Large intestine (tissue), 3 donors: Measurements from ENCODE around the gene SMYD4. TPM values are rescaled to one million over a fixed set of nuclear protein-coding genes. Genes with fewer than 3 reads are reported as not detected.
"Not testable (repeated sequence)": the region's sequence is repeated elsewhere in the genome, so short reads cannot be mapped to it uniquely, and the experiment has no call there.

Source experiments
- DNase-seq, 2 donors: peaks; one replicate each; pipeline versions ENCODE4 v3.0.0 to v3.0.0-alpha.2; 2013
- H3K27ac ChIP-seq: one replicate; pipeline ENCODE4 v1.5.1; 2013; ENCODE audit warnings: low read length
- H3K27me3 ChIP-seq: 2 replicates; pipeline ENCODE4 v1.6.1; 2013; ENCODE audit warnings: low read length; ENCODE audit not compliant: control insufficient read depth, insufficient read depth
- H3K36me3 ChIP-seq: 2 replicates; pipeline ENCODE4 v1.6.1; 2013; ENCODE audit warnings: low read length; ENCODE audit not compliant: control insufficient read depth, insufficient read depth
- H3K4me1 ChIP-seq: one replicate; pipeline ENCODE4 v1.6.1; 2013; ENCODE audit warnings: low read length; ENCODE audit not compliant: control insufficient read depth, insufficient read depth
- H3K4me3 ChIP-seq: one replicate; pipeline ENCODE4 v1.5.1; 2013; ENCODE audit warnings: low read length
- H3K9me3 ChIP-seq: one replicate; pipeline ENCODE4 v1.6.1; 2013; ENCODE audit warnings: mild to moderate bottlenecking, low read depth, low read length, moderate library complexity; ENCODE audit not compliant: control insufficient read depth
- WGBS: methylation state at CpG from one replicate; pipeline ENCODE4 v1.1.5; 2013; ENCODE audit warnings: low lambda C conversion rate; ENCODE audit not compliant: insufficient coverage; 5-methylcytosine and 5-hydroxymethylcytosine counted together
- polyA plus RNA-seq: library from polyadenylated mRNA; unstranded; fragments of 120-200 nt; gene quantifications from one replicate; pipeline ENCODE4 v1.2.1, GENCODE V29; 2013

The SMYD4 gene
- polyA plus RNA-seq, 1 donor: 15.4 TPM

- H3K27ac ChIP-seq: no peak overlapping the region
- no peak overlapping the region for H3K4me3 ChIP-seq
- H3K36me3 ChIP-seq: peaks cover 30% of the 10 kb centered on the region
- peaks cover 10% of the 10 kb centered on the region for H3K4me1 ChIP-seq
- no peaks in the 10 kb centered on the region for H3K27me3 ChIP-seq
- DNase-seq: no peak
- no CpG with 5 or more reads among the region's 7 CpGs for WGBS
- no peaks in the 10 kb centered on the region for H3K9me3 ChIP-seq
Observed at GRCh38 chr17:1773696-1774181, 56.0 kb downstream of the SMYD4 start.

GRCh38 chr17:1773000-1773695 is 56.6 kb downstream of the SMYD4 start:
- WGBS: no CpG with 5 or more reads among the region's 12 CpGs
- not testable (repeated sequence) for DNase-seq, H3K4me3 ChIP-seq, H3K9me3 ChIP-seq, H3K27me3 ChIP-seq, H3K27ac ChIP-seq
- H3K36me3 ChIP-seq: peaks cover 24% of the 10 kb centered on the region
- peaks cover 10% of the 10 kb centered on the region for H3K4me1 ChIP-seq

- Histone ChIP-seq H3K9me3 (no peaks in the 10 kb centered on the region), H3K27ac (no peak overlapping the region), H3K4me3 (peak overlapping the region; percentile 20), H3K4me1 (peaks cover 10% of the 10 kb centered on the region), H3K36me3 (no peaks in the 10 kb centered on the region), H3K27me3 (no peaks in the 10 kb centered on the region)
- DNase-seq: peak; percentile 31 to 64
- WGBS: no CpG with 5 or more reads among the region's 21 CpGs
Observed at GRCh38 chr17:1769822-1770477, 59.8 kb downstream of the SMYD4 start.

- WGBS: 100% methylated on average over 1 of the region's 12 CpGs
- no peak overlapping the region for H3K4me3 ChIP-seq
- peaks cover 32% of the 10 kb centered on the region for H3K4me1 ChIP-seq
- H3K27me3 ChIP-seq: no peaks in the 10 kb centered on the region
- H3K9me3 ChIP-seq: no peaks in the 10 kb centered on the region
- no peak overlapping the region for H3K27ac ChIP-seq
- no peak for DNase-seq
- no peaks in the 10 kb centered on the region for H3K36me3 ChIP-seq
Observed at GRCh38 chr17:1767358-1767757, 62.3 kb downstream of the SMYD4 start.

GRCh38 chr17:1766382-1767135 is 63.1 kb downstream of the SMYD4 start:
- no peak for DNase-seq
- H3K27ac ChIP-seq: no peak overlapping the region
- H3K9me3 ChIP-seq: no peaks in the 10 kb centered on the region
- H3K4me3 ChIP-seq: no peak overlapping the region
- 100% methylated on average over 1 of the region's 21 CpGs for WGBS
- H3K36me3 ChIP-seq: no peaks in the 10 kb centered on the region
- peaks cover 38% of the 10 kb centered on the region for H3K4me1 ChIP-seq
- no peaks in the 10 kb centered on the region for H3K27me3 ChIP-seq

- H3K9me3 ChIP-seq: no peaks in the 10 kb centered on the region
- peaks cover 38% of the 10 kb centered on the region for H3K4me1 ChIP-seq
- no peak overlapping the region for H3K4me3 ChIP-seq
- WGBS: no CpG with 5 or more reads among the region's 3 CpGs
- H3K27ac ChIP-seq: no peak overlapping the region
- no peaks in the 10 kb centered on the region for H3K27me3 ChIP-seq
- DNase-seq: no peak
- H3K36me3 ChIP-seq: no peaks in the 10 kb centered on the region
Observed at GRCh38 chr17:1765576-1765975, 64.1 kb downstream of the SMYD4 start.

- H3K27me3 ChIP-seq, DNase-seq, H3K9me3 ChIP-seq, H3K36me3 ChIP-seq, H3K4me3 ChIP-seq: not testable (repeated sequence)
- WGBS: no CpG with 5 or more reads among the region's 7 CpGs
- Histone ChIP-seq H3K27ac (peak overlapping the region; percentile 70), H3K4me1 (peaks cover 32% of the 10 kb centered on the region)
Observed at GRCh38 chr17:1764705-1765104, 65.0 kb downstream of the SMYD4 start.

GRCh38 chr17:1764284-1764683 is 65.4 kb downstream of the SMYD4 start:
- DNase-seq: peak; percentile 72 to 77

GRCh38 chr17:1762901-1763898 is 66.5 kb downstream of the SMYD4 start:
- no peaks in the 10 kb centered on the region for H3K9me3 ChIP-seq
- H3K27ac ChIP-seq: peak overlapping the region; percentile 70
- DNase-seq: peak; percentile 74 to 89
- WGBS: no CpG with 5 or more reads among the region's 22 CpGs
- H3K36me3 ChIP-seq: no peaks in the 10 kb centered on the region
- no peaks in the 10 kb centered on the region for H3K27me3 ChIP-seq
- peaks cover 27% of the 10 kb centered on the region for H3K4me1 ChIP-seq
- H3K4me3 ChIP-seq: peak overlapping the region; percentile 2

More at GRCh38 chr17:1764284-1764683, 65.4 kb downstream of the SMYD4 start:
- H3K4me3 ChIP-seq: no peak overlapping the region
- no CpG with 5 or more reads among the region's 11 CpGs for WGBS
- no peaks in the 10 kb centered on the region for H3K36me3 ChIP-seq
- peak overlapping the region; percentile 70 for H3K27ac ChIP-seq
- peaks cover 28% of the 10 kb centered on the region for H3K4me1 ChIP-seq
- H3K9me3 ChIP-seq: no peaks in the 10 kb centered on the region
- H3K27me3 ChIP-seq: no peaks in the 10 kb centered on the region
